NT2/D1 (cell line): ENCODE results near the gene TUBGCP2.

ENCODE experiments used
- SUZ12 ChIP-seq: IDR thresholded peaks from 2 replicates; pipeline ENCODE4 v1.6.1; 2011; ENCODE audit not compliant: insufficient read length, insufficient read depth; ENCODE audit errors: extremely low read depth
- YY1 ChIP-seq: IDR thresholded peaks from 2 replicates; pipeline ENCODE4 v1.6.1; 2011; ENCODE audit not compliant: insufficient read length, insufficient read depth
- ZNF274 ChIP-seq: IDR thresholded peaks from 2 replicates; pipeline ENCODE4 v1.6.1; 2011; ENCODE audit warnings: mild to moderate bottlenecking, low read depth, low read length

DNA sequence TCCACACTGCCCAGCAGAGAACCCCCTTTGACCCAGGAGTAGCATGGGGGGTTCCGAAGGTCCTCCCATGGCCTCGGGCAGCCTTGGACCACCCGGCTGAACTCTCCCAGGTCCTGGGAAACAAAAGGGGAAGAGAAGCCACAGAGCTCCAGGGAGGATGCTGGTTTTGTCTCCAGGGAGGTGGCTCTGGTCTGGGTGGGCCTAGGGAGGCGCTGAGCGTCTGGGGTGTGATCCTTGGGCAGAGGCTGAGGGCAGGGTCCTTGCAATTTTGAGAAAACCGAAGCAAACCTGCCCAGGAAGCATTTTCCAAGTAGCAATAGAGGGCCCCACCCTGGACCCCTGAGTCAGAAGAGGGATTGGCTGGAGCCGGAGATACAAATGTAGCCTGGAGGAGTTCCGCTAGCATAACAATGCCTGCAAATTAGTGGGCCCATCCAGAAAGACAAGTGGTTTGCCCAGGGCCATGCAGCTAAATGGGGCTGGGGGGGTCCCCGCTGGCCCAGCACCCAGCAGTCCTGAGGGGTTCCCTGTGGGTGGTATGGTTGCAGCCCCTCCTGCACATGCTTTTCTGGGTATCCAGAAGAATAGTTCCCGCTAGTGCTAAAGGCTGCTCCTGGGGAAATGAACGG lies 76.6 kb downstream of the TUBGCP2 start:
- TF ChIP-seq YY1: no peak
- TF ChIP-seq ZNF274: no peak
- TF ChIP-seq SUZ12: no peak
